HepG2 (cell line): Measurements from ENCODE around the gene ASCC2. TPM values are rescaled to one million over a fixed set of nuclear protein-coding genes. Genes with fewer than 3 reads are reported as not detected.

ENCODE experiments used
- ATAC-seq: fragments of 200-7000 bp; cut with Tn5 transposase; 3 replicates; pipeline ENCODE4 v1.9.1; 2020; ENCODE audit warnings: mild to moderate bottlenecking, moderate library complexity
- BruUV-seq: library from RNA; stranded (reverse); fragments of 400-500 nt; replicated peaks from 2 replicates; lab custom pipeline; 2021; lab: Mats Ljungman, UMichigan
- CTCF ChIA-PET: fragments of 300-600 bp; formaldehyde crosslinking; extraction: SDS; loops from one replicate; lab custom pipeline; 2021; ENCODE audit warnings: low total read pairs, inconsistent platforms, low intra/inter-chr PET ratio; lab: Yijun Ruan, JAX
- POLR2A ChIA-PET: fragments of 350-600 bp; sonication (Branson Sonifier 250); formaldehyde crosslinking; loops from one replicate; lab custom pipeline; 2020; ENCODE audit warnings: antibody characterized with exemption, inconsistent platforms; lab: Yijun Ruan, JAX
- DNase-seq: peaks from one replicate; pipeline ENCODE4 v3.0.0-alpha.2; 2015; ENCODE audit warnings: low spot score
- FAIRE-seq: peaks from 3 replicates; lab custom pipeline; 2011; peaks lifted over from hg19 to GRCh38; lab: Jason Lieb, UNC
- H2AFZ ChIP-seq: one replicate; pipeline ENCODE4 v1.6.1; 2011; ENCODE audit warnings: low read length, inconsistent platforms
- H3K27ac ChIP-seq: fragments of 300-600 bp; 3 replicates; pipeline ENCODE4 v1.8.0; 2011; ENCODE audit warnings: mixed run types, mild to moderate bottlenecking, mixed read lengths, low read length, inconsistent platforms; ENCODE audit not compliant: insufficient read depth; ENCODE audit errors: extremely low read length
- H3K27me3 ChIP-seq, 2 experiments: fragments of 200-600 bp in 1 of 2; 2 replicates in 1 of 2; 3 replicates in 1 of 2; pipeline versions ENCODE4 v1.6.0 to v1.8.0; 2011; ENCODE audit warnings: low read length in 2 of 2, mild to moderate bottlenecking in 2 of 2, moderate library complexity in 2 of 2, inconsistent platforms in 1 of 2; ENCODE audit not compliant: insufficient read depth in 2 of 2, control insufficient read depth in 1 of 2
- H3K36me3 ChIP-seq, 2 experiments: fragments of 200-600 bp in 1 of 2; replicated peaks in 1 of 2; 2 replicates in 1 of 2; 3 replicates in 1 of 2; pipeline versions ENCODE4 v1.5.1 to v1.8.0; 2011; ENCODE audit warnings: low read length in 2 of 2, inconsistent platforms in 1 of 2; ENCODE audit not compliant: insufficient read depth in 2 of 2, control insufficient read depth in 1 of 2
- H3K4me1 ChIP-seq: 2 replicates; pipeline ENCODE4 v1.5.1; 2012; ENCODE audit warnings: low read length, inconsistent platforms; ENCODE audit not compliant: insufficient read depth
- H3K4me2 ChIP-seq: 2 replicates; pipeline ENCODE4 v1.6.0; 2011; ENCODE audit warnings: low read depth, low read length, inconsistent platforms
- H3K4me3 ChIP-seq, 3 experiments: fragments of 200-600 bp in 1 of 3; sonication (generic), shearing (Covaris generic) in 1 of 3; replicated peaks in 1 of 3; 2 replicates each; pipeline ENCODE4 v1.5.1; 2011 to 2016; ENCODE audit warnings: low read length in 3 of 3, inconsistent platforms in 2 of 3, low read depth in 2 of 3, mild to moderate bottlenecking in 2 of 3, control low read depth in 1 of 3, mixed read lengths in 1 of 3; ENCODE audit not compliant: insufficient read depth in 1 of 3
- H3K79me2 ChIP-seq: one replicate; pipeline ENCODE4 v1.6.1; 2011; ENCODE audit warnings: low read length, inconsistent platforms; ENCODE audit not compliant: insufficient read depth
- H3K9ac ChIP-seq: 2 replicates; pipeline ENCODE4 v1.6.0; 2011; ENCODE audit warnings: mild to moderate bottlenecking, low read depth, low read length, inconsistent platforms; ENCODE audit not compliant: insufficient read depth
- H3K9me3 ChIP-seq: 2 replicates; pipeline ENCODE4 v1.5.1; 2012; ENCODE audit warnings: mild to moderate bottlenecking, low read length
- H4K20me1 ChIP-seq: 2 replicates; pipeline ENCODE4 v1.6.0; 2011; ENCODE audit warnings: inconsistent platforms, mild to moderate bottlenecking, low read length, moderate library complexity; ENCODE audit not compliant: insufficient read depth
- HOXD1 ChIP-seq: sonication (generic); formaldehyde crosslinking; IDR thresholded peaks from 2 replicates; pipeline ENCODE4 v1.5.0; 2020; ENCODE audit warnings: missing genetic modification reagents
- MAX ChIP-seq: IDR thresholded peaks from 2 replicates; pipeline ENCODE4 v1.6.1; 2012; ENCODE audit warnings: inconsistent platforms
- MEIS2 ChIP-seq: sonication (generic); formaldehyde crosslinking; IDR thresholded peaks from 2 replicates; pipeline ENCODE4 v1.9.0; 2021; ENCODE audit warnings: mild to moderate bottlenecking, missing genetic modification reagents
- ONECUT2 ChIP-seq: sonication (generic); formaldehyde crosslinking; IDR thresholded peaks from 2 replicates; pipeline ENCODE4 v1.4.0; 2020; ENCODE audit warnings: missing genetic modification reagents
- PATZ1 ChIP-seq: sonication (generic); formaldehyde crosslinking; IDR thresholded peaks from 2 replicates; pipeline ENCODE4 v1.4.0; 2020; ENCODE audit warnings: missing genetic modification reagents
- RARG ChIP-seq: sonication (generic); formaldehyde crosslinking; IDR thresholded peaks from 2 replicates; pipeline ENCODE4 v1.4.0; 2020; ENCODE audit warnings: low read depth, mild to moderate bottlenecking, missing genetic modification reagents
- RERE ChIP-seq: IDR thresholded peaks from 2 replicates; pipeline ENCODE4 v1.6.1; 2016; ENCODE audit warnings: low read depth, missing genetic modification reagents, missing compliant biosample characterization
- SP5 ChIP-seq: IDR thresholded peaks from 2 replicates; pipeline ENCODE4 v1.6.1; 2016; ENCODE audit warnings: low read depth, borderline replicate concordance
- ZNF609 ChIP-seq: sonication (generic); formaldehyde crosslinking; IDR thresholded peaks from 2 replicates; pipeline ENCODE4 v1.4.0; 2020; ENCODE audit warnings: mild to moderate bottlenecking, missing genetic modification reagents, borderline replicate concordance
- ZNF850 ChIP-seq: sonication (generic); formaldehyde crosslinking; conservative IDR thresholded peaks from 2 replicates; pipeline ENCODE4 v1.9.0; 2021; ENCODE audit warnings: mild to moderate bottlenecking, missing genetic modification reagents
- WGBS: methylation state at CpG from one replicate; pipeline ENCODE4 v1.1.6; 2017; ENCODE audit warnings: low lambda C conversion rate; 5-methylcytosine and 5-hydroxymethylcytosine counted together
- in situ Hi-C: cut with HindIII; loops from 2 replicates; pipeline ENCODE4 v1.10.0; 2017; ENCODE audit warnings: low pct_unique_long_range_greater_than_20kb; ENCODE audit not compliant: extremely low pct_ligation_motif_present
- intact Hi-C: fragments of 100-400 bp; cut with micrococcal nuclease; formaldehyde crosslinking; loops from one replicate; pipeline ENCODE4 v1.10.0; 2022; ENCODE audit not compliant: unreplicated experiment
- polyA plus RNA-seq, 8 experiments: library from polyadenylated mRNA; depleted of rRNA in 3 of 8; stranded (reverse) in 7 of 8; unstranded in 1 of 8; fragments of >200 nt; fragmentation: Illumina TruSeq in 4 of 8; extraction: Trizol in 4 of 8; gene quantifications; 2 replicates each; pipeline versions ENCODE4 v1.2.1 to v1.2.3, GENCODE V29; 2011 to 2016; ENCODE audit warnings: low read depth in 4 of 8, missing spikeins in 1 of 8, mixed read lengths in 1 of 8; ENCODE audit not compliant: insufficient read depth in 1 of 8
- total RNA-seq, 5 experiments: library from RNA; depleted of rRNA; stranded (reverse); fragments of >200 nt; fragmentation: Illumina TruSeq; extraction: Trizol; gene quantifications; 2 replicates each; pipeline ENCODE4 v1.2.3, GENCODE V29; 2016; ENCODE audit warnings: low read depth in 1 of 5

The ASCC2 gene
- total and polyA plus RNA-seq, 2 of the 13 experiments (the other 11 are each of a cell fraction or from before 2014, with no cell fraction given), result 26.2 to 26.3 TPM

- ChIA-PET CTCF (no interaction called here), POLR2A (no interaction called here)
- in situ Hi-C loops, result no loop called here
- no peak for FAIRE-seq
- no peak overlapping the region for H3K4me3 ChIP-seq
- intact Hi-C loops, result no loop called here
- ATAC-seq, result peak; percentile 79
- WGBS, result 77% methylated on average over 5 of the region's 9 CpGs
- no peaks in the 10 kb centered on the region for H3K79me2 ChIP-seq
- H4K20me1 ChIP-seq, result no peaks in the 10 kb centered on the region
- no TSS peak for BruUV-seq
- H3K9ac ChIP-seq, result no peak overlapping the region
- H3K36me3 ChIP-seq, result peaks cover 20 to 41% of the 10 kb centered on the region in 2 experiments
- H3K27ac ChIP-seq, result no peak overlapping the region
- H3K4me1 ChIP-seq, result peaks cover 54% of the 10 kb centered on the region
- no peaks in the 10 kb centered on the region for H3K27me3 ChIP-seq
- no peak overlapping the region for H2AFZ ChIP-seq
- peak; percentile 59 for DNase-seq
- no peaks in the 10 kb centered on the region for H3K9me3 ChIP-seq
- H3K4me2 ChIP-seq, result no peak overlapping the region
- TF ChIP-seq RARG (CRISPR knock-in tag) (no peak), RERE (CRISPR knock-in tag) (peak; percentile 57; the same call in 1 of the 2 replicates), ONECUT2 (CRISPR knock-in tag) (peak; percentile 91), HOXD1 (peak; percentile 99), MEIS2 (peak; percentile 37; the same call in 1 of the 2 replicates), MAX (peak; percentile 45; the same call in 1 of the 2 replicates), SP5 (CRISPR knock-in tag) (peak; percentile 38; the same call in 1 of the 2 replicates), PATZ1 (0 out of 2 replicates have a peak, but pooled peaks have one; percentile 30), ZNF850 (CRISPR knock-in tag) (no peak), ZNF609 (CRISPR knock-in tag) (peak; percentile 41; the same call in 1 of the 2 replicates)
Observed at GRCh38 chr22:29787371-29787980, 50.6 kb downstream of the ASCC2 start.
